NCI-H69 (cell line): ENCODE results near the gene NCDN.

Experiments
- DNase-seq: peaks from one replicate; lab custom pipeline; 2025; lab: John Stamatoyannopoulos, UW

Gene NCDN, protein sequence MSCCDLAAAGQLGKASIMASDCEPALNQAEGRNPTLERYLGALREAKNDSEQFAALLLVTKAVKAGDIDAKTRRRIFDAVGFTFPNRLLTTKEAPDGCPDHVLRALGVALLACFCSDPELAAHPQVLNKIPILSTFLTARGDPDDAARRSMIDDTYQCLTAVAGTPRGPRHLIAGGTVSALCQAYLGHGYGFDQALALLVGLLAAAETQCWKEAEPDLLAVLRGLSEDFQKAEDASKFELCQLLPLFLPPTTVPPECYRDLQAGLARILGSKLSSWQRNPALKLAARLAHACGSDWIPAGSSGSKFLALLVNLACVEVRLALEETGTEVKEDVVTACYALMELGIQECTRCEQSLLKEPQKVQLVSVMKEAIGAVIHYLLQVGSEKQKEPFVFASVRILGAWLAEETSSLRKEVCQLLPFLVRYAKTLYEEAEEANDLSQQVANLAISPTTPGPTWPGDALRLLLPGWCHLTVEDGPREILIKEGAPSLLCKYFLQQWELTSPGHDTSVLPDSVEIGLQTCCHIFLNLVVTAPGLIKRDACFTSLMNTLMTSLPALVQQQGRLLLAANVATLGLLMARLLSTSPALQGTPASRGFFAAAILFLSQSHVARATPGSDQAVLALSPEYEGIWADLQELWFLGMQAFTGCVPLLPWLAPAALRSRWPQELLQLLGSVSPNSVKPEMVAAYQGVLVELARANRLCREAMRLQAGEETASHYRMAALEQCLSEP

DNA sequence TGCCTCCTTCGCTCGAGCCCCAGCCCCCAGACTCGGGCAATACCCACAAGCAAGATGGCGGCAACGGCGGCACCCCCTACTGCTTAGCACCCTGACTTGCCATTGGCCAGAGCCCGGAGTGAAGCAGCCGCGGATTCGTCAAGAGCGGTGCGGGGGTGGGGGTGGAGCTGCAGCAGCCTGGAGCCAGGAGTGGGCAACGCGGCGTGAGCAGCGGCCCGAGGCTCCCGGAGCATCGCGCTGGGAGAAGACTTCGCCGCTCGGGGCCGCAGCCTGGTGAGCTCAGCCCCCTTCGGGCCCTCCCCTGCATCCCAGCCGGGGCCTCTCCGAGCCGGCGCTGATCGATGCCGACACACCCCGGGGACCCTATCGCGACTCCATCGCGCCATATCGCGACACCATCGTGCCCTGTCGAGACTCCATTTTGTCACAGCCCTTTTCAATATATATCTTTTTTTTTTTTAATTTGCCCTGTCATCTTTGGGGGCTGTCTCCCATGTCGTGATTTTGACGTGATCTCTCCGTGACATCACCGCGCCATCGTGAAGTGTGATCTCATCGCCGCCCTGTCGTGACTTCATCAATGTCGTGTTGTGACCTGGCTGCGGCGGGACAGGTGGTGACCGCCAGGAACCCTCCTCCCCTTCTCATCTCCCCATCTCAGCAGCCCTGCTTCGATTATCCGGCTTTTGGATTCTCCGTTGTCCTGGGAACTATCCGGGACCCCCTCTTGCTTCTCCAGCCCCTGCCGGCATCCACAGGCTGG, at the start of gene NCDN:
Gene NCDN (plus strand): TSS at position 189 of the 763 bp plus-strand sequence. CDS start 392 bp downstream, at position 581.
- DNase-seq = peak; percentile 96

DNA sequence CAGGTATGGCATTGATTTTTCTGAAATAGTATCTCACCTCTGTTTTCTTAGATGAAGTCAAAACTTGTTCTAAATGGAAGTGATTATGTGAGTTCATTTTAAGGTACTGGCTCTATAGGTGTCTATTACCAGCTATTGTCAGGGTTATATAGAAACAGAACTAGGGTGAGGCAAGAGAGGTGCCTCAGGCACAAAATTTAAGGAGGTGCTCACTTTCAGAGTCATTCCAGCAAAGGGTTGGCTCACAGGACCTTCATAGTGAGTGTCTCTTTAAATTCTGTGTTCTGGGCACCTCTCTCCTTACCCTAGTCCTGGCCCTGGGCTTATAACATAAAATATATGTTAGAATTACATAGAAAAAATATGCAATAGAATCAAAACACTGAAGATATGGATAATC, 49.7 kb upstream of the NCDN start:
- DNase-seq = no peak

DNA sequence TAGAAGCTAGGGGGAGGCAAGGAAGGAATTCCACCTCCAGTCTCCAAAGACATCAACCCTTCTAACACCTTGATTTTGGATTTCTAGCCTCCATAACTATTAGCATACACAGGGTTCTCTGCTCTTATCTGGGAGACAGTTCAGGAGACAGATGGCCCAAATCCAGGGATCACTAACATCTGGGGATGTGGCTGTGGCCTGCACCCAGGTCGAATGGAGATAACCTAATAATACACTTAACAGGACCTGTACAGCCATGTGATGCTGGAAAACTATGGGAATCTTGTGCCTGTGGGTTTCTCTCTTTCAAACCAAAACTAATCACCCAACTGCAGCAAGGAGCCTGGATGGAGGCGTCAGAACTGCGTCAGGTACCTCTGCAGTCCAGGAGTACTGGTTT, 48.0 kb upstream of the NCDN start:
- DNase-seq = no peak

DNA sequence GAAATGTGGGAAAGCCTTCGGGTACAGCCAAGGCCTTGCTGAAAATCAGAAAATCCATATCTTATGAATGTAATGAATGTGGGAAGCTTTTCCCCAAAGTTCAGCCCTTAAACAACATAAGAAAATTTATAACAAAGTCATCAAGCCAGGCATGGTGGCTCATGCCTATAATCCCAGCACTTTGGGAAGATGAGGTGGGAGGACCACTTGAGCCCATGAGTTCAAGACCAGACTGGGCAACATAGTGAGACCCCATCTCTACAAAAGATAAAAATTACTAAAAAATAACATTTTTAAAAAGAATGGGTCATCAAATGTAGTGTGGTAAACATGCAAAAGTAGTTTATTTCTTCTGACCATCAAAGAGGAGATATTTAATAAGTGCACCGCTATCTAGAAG, 46.3 kb upstream of the NCDN start:
- DNase-seq = no peak

DNA sequence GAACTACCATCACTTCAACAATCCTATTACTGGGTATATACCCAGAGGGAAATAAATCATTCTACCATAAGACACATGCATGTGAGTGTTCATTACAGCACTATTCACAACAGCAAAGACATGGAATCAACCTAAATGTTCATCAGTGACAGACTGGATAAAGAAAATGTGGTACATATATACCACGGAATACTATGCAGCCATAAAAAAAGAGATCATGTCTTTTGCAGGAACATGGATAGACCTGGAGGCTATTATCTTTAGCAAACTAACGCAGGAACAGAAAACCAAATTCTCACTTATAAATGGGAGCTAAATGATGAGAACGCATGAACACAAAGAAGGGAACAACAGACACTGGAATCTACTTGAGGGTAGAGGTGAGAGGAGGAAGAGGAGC, 39.4 kb upstream of the NCDN start:
- DNase-seq = no peak

DNA sequence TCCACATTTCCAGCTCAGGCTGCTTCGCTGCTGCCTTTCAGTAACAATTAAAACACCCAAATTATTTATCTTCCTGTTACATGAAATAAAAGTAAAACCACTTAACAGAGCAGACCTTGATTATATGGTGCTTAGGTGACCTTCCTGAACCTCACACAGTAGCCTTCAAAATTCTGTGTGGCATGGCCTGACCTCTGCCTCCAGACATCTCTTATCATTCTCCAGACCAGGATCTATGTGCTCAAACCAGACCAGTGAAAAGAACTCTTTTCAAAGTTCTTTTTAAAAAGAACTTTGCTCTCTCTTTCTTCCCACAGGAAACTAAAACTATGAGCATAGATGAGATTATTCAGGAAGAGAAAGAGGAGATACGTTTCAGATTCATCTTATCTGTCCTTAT, 38.2 kb upstream of the NCDN start:
- DNase-seq = no peak

DNA sequence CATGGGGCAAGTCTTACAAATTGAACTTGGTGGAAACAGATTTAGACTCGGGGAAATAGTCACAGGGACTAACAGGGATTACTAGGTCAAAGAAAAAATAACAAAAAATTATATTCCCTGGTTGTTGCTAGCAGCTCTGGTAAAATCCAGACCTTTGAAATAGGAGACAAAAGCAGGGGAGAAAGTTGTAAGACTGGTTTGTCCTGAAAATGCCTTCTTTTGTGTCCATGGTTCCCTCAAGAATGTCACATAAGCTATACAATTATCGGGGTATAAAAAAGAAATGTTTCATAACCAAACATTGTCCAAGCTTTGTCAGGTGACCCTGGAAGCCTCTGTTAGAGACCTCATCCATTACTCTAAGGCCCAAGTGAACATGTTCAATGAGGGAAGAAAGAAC, 33.5 kb upstream of the NCDN start:
- DNase-seq = no peak

DNA sequence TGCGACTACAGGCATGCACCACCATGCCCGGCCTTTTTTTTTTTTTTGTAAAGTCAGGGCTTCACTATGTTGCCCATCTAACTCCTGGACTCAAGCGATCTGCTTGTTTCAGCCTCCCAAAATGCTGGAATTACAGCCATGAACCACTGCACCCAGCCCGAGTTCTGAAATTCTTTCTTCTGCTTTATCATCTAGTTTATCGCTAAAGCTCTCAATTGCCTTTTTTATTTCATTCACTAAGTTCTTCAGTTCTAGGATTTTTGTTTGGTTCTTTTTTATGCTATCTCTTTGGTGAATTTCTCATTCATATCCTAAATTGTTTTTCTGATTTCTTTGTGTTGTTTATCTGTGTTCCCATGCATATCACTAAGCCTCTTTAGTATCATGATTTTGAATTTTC, 27.4 kb upstream of the NCDN start:
- no peak for DNase-seq

DNA sequence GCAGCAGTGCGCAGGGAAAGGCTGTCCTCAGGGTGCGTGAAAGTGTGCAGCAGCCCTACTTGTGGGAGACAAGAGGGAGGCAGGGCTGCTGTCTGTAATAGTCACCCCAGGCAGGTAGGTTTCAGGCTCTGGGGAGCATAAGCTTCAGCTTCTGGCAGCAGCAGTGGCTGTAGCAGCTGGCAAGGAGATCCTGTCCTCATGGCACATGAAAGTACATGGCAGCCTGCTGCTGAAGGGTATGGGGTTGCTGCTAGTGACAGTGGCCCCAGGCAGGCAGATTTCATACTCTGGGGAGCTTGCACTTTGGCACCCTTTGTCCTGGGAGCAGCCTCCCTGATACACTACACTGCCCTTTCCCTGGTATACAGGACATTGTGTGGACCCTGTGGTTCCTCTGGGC, 26.7 kb upstream of the NCDN start:
- no peak for DNase-seq

DNA sequence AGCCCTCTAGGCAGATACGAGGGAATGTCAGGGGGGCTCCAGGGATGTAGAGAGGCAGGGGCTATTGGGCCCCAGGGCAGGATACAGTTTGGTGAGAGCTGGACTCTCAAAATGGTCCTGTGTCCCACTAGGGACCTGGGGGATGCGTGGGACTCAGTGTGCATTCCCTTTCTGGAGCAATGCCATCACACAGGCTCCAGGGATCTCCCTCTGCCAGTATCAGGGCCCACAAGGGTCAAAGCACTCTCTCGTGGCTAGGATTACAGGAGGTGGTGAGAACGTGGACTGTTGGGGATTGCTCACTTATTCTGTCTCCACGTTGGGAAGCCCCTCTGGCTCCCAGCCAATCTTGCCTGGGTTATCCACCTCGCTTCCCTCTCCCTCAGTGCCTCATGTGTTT, 26.2 kb upstream of the NCDN start:
- no peak for DNase-seq

DNA sequence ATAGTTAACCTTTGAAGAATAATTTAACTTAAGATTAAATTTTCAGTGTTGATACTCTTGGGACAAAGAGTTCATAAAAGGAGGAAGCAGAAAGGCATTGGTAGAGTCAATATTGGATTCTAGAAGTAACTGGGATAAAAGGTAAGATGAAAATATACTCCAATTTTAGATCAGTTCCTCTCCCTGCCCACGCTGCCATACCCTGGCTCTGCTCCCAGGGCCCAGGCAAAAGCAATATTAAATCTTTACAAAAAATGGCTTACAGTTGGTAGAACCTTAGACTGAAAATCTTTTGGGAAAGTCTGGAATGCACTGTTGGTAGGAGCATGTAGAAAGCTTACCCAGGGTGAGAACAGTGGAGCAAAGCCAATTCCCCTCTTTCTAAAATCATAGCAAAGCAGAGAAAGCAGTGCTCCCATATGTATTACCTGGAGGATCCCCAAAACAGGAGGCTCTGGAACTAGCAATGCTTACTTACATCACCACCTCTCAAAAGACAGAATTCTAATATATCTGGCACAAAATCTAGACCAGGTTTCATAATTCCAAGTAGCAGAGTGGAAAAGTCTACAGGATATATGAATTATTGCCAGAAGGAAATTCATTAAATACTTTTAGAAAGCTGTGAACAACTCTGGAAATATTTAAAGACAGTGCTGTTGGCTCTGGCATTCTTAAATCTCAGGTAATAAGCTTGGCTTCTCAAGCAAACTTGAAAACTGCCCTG, 24.9 kb upstream of the NCDN start:
- no peak for DNase-seq

DNA sequence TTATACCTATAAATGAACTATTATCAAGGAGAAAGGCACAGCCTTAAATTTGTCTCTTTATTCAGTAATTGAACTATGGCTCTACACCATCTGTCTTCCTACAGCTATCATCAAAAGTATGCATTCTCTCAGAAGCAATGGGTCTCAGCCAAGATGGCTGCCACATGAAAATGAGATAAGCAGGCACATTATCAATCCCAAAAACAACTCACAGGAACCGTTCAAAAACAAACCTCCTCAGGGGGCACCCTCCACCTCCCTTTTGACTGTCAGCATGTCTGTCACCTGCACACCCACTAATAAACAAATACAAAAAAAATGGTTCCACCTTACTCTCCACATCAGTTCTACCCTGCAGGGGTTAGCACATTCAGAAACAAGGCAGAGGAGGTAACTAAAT, 24.0 kb upstream of the NCDN start:
- DNase-seq = peak; percentile 75

DNA sequence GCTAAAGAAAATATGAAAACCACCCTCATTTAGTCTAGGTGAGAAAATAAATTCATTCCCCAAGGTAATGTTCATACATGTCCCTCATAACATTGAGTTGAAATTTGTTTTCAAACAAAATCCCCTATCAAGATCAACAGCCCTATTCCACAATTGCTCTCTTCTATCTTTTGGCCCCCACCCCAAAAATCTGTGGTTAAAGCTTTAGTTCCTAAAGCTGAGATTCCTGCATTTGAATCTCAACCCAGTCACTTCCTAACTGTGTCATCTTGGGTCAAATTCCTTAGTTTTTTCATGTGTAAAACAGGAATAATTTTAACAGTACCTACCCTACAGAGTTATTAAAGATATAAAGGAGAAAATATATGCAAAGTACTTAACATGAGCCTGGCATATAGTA, 22.4 kb upstream of the NCDN start:
- DNase-seq = no peak

DNA sequence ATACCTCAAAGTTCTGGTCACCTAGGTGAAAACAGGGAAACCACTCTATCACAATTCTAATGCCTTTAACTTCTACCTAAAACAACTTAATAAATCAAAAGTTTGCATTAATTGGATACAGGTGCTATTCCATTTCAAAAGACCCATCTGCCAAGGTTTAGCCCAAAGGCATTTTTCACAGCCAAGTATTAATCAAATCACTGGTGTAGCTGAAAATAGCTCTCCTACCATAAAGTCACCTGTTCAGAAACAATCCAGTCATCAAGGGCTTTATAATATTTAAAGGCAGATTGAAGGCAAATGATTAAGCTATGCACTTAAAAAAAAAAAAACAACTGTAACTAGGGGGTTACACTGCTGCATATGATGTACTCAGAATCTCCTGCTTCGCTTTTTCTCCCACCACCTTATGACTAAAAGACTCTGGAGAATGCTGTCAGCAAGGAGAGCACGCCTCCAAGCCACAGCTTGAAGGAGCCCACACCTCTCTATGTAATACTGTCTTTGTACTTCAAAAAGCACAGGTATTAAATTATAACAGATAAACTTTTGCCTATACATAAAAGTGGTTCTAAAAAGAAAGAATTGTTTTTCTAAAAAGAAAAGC, 20.9 kb upstream of the NCDN start:
- peak; percentile 67 for DNase-seq

DNA sequence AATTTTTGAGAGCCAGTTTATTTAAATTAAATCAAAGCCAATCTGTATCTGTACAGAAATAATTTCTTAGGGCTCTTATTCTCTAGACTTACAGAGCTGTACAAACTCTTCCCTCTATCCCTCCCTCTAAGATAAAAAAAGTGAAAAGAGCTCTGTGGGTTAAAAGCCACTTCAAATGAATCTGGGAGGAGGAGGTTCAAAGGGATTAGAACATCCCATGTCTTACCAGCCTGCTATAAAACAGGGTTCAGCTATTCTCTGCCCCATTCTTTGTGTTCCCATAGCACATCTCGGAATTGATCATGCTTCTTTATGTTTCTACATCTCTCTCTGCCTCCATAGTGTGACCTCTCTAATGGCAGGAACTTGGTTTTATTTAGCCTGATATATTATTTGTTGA, 19.8 kb upstream of the NCDN start:
- DNase-seq = no peak

DNA sequence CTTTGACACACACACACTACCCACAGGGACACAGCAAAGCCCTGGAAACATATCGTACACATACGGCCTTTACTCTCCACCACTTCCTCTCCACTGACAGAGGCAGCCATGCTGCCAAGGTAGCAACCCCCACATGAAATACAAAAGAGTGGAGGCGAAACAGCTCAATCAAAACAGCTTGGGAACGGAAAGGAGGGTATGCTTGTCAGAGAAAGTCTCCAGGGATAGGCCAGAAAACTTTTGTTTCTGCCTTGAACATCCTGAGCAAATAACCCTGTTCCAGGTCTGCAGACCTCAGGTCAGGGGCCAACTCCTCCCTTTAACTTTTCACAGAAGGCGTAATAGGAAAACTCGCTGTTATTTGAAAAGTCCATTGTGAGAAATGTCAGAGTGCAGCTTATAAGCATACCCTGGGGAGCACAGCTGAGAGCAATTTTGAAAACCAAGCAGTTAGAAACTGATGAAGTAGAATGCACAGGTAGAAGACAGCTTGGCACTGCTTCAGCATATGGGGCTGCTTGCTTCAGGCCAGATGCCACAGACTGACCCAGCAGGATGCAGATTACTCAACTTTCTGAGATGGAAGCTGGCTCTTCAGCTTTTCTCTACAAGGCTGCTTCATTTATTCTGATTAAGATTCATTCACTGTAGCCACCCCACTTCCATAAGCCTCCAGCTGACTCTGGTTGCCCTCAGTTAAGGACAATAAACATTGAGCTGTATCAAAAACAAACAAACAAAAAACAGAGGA, 18.4 kb upstream of the NCDN start:
- DNase-seq = peak; percentile 96

DNA sequence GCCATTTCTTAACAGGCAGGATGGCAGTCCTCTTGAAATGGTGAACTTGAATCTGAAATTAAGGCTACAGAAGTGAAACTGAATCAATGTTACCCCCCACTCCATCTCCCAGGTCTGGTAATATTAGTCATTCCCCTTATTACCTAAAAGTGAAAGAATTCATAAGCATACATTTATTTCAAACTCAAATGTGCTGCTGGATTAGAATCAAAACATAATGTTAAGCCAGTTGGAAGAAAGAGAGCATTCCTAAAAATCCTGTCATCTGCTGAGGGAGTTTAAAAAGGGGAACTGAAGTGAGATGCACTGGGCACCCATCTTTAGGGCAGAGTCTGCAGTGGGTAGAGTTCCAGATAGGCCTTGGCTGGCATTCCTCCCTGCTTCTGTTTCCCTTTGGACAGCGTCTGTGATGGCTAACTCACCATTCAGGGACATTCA, 17.8 kb upstream of the NCDN start:
- peak; percentile 14 for DNase-seq

DNA sequence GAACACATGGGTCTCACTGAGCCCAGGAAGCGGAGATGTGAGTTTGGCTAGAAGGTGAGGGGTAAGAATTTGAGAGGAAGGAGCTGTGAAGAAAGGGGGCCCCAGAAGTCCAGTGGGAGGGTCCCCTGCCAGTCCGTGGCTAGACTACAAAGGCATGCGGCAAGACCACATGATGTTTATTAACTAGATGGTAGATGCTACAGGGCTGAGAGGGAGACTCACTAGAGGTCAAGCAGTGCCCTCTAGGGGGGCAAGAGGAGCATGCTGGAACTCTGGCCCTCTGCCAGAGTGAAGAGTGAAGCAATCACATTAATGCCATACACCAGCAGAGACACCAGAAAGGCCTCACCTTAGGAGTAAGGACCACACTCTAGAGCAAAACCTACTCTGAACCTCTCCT, 12.6 kb upstream of the NCDN start:
- DNase-seq = peak; percentile 74

DNA sequence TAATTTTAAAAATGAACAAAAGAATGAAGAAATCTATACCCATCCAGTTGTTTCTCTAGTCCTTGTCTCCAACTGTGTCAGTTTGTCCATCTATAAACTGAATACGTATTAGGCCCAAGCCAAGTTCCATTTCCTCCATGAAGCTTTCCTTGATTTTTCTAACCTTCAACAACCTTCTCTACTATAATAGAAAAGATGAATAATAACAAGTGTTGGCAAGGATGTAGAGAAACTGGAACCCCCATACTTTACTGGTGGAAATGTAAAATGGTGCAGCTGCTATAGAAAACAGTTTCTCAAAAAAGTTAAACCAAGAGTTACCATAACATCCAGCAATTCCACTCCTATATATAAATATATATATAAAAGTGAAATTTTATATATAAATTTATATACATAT, 11.0 kb upstream of the NCDN start:
- no peak for DNase-seq

DNA sequence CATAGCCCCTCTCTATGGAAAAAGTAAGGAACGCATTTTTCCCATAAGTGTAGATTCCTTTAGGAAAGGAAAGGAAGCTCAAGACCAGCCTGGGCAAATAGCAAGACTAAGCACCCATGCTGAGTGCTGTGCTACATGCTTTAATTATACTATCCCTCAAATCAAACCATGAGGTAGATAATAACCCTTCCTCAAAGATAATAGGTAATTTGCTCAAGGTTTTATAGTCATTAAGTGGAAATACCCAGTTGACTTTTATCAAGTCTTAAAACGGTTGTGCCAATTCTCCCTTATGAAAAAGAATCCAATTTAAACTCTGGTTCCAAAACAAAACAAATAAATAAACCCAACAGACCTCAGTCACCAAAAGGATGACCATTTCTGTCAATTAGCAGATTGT, 3.7 kb upstream of the NCDN start:
- DNase-seq = peak; percentile 81
